Astrocyte (in vitro differentiated cells and primary cell): ENCODE results near the gene ZFYVE21. TPM values are rescaled to one million over a fixed set of nuclear protein-coding genes. Genes with fewer than 3 reads are reported as not detected.

Experiments used
- DNase-seq: peaks from one replicate; pipeline ENCODE4 v3.0.0-alpha.2; 2010; ENCODE audit warnings: low read depth
- FAIRE-seq: peaks from 2 replicates; lab custom pipeline; 2011; peaks lifted over from hg19 to GRCh38; lab: Jason Lieb, UNC
- H2AFZ ChIP-seq: 2 replicates; pipeline ENCODE4 v1.6.0; 2012; ENCODE audit warnings: low read depth, low read length, inconsistent platforms
- H3K27ac ChIP-seq: 2 replicates; pipeline ENCODE4 v1.5.1; 2011; ENCODE audit warnings: low read depth, low read length, inconsistent platforms
- H3K27me3 ChIP-seq: 2 replicates; pipeline ENCODE4 v1.6.0; 2011; ENCODE audit warnings: low read length, inconsistent platforms; ENCODE audit not compliant: insufficient read depth
- H3K36me3 ChIP-seq: 2 replicates; pipeline ENCODE4 v1.5.1; 2011; ENCODE audit warnings: low read length, inconsistent platforms; ENCODE audit not compliant: insufficient read depth
- H3K4me1 ChIP-seq: 2 replicates; pipeline ENCODE4 v1.5.1; 2011; ENCODE audit warnings: low read length, inconsistent platforms; ENCODE audit not compliant: insufficient read depth
- H3K4me2 ChIP-seq: 2 replicates; pipeline ENCODE4 v1.6.0; 2012; ENCODE audit warnings: low read length, inconsistent platforms
- H3K4me3 ChIP-seq: 2 replicates; pipeline ENCODE4 v1.5.1; 2011; ENCODE audit warnings: low read depth, mild to moderate bottlenecking, low read length, inconsistent platforms; ENCODE audit not compliant: insufficient read depth
- H3K79me2 ChIP-seq: 2 replicates; pipeline ENCODE4 v1.6.0; 2012; ENCODE audit warnings: mild to moderate bottlenecking, low read length, inconsistent platforms; ENCODE audit not compliant: insufficient read depth
- H3K9ac ChIP-seq: 2 replicates; pipeline ENCODE4 v1.6.0; 2012; ENCODE audit warnings: mild to moderate bottlenecking, low read length, inconsistent platforms
- H3K9me3 ChIP-seq: 2 replicates; pipeline ENCODE4 v1.5.1; 2012; ENCODE audit warnings: low read depth, mild to moderate bottlenecking, low read length, inconsistent platforms; ENCODE audit not compliant: insufficient read depth
- H4K20me1 ChIP-seq: 2 replicates; pipeline ENCODE4 v1.6.0; 2012; ENCODE audit warnings: low read length, inconsistent platforms; ENCODE audit not compliant: insufficient read depth
- H3K27ac Mint-ChIP-seq: one replicate; pipeline ENCODE4 v1.8.0; 2021; ENCODE audit warnings: mild to moderate bottlenecking, mixed read lengths; ENCODE audit not compliant: unreplicated experiment
- H3K27me3 Mint-ChIP-seq: one replicate; pipeline ENCODE4 v1.8.0; 2021; ENCODE audit warnings: low read depth, mixed read lengths; ENCODE audit not compliant: unreplicated experiment
- H3K36me3 Mint-ChIP-seq: one replicate; pipeline ENCODE4 v1.8.0; 2021; ENCODE audit warnings: low read depth, mixed read lengths; ENCODE audit not compliant: unreplicated experiment
- H3K4me1 Mint-ChIP-seq: one replicate; pipeline ENCODE4 v1.8.0; 2021; ENCODE audit warnings: low read depth, mixed read lengths; ENCODE audit not compliant: unreplicated experiment
- H3K4me3 Mint-ChIP-seq: one replicate; pipeline ENCODE4 v1.8.0; 2021; ENCODE audit warnings: mild to moderate bottlenecking, moderate library complexity, mixed read lengths; ENCODE audit not compliant: unreplicated experiment
- H3K9me3 Mint-ChIP-seq: one replicate; pipeline ENCODE4 v1.8.0; 2021; ENCODE audit warnings: mild to moderate bottlenecking, mixed read lengths; ENCODE audit not compliant: unreplicated experiment
- EZH2 ChIP-seq: IDR thresholded peaks from 2 replicates; pipeline ENCODE4 v1.6.1; 2012; ENCODE audit warnings: mild to moderate bottlenecking, low read length, inconsistent platforms; ENCODE audit not compliant: insufficient read depth
- total RNA-seq: library from RNA; stranded (reverse); gene quantifications from 2 replicates; pipeline ENCODE4 v1.2.1, GENCODE V29; 2021
- TF ChIP-seq, protein P1 (sequence below): IDR thresholded peaks from 2 replicates; pipeline ENCODE4 v1.5.1; 2011; ENCODE audit warnings: low read depth, mild to moderate bottlenecking, inconsistent platforms, low read length, moderate library complexity; ENCODE audit not compliant: insufficient read depth

Gene ZFYVE21
- total RNA-seq, 1 donor from 2014 or later = 41.7 TPM

DNA sequence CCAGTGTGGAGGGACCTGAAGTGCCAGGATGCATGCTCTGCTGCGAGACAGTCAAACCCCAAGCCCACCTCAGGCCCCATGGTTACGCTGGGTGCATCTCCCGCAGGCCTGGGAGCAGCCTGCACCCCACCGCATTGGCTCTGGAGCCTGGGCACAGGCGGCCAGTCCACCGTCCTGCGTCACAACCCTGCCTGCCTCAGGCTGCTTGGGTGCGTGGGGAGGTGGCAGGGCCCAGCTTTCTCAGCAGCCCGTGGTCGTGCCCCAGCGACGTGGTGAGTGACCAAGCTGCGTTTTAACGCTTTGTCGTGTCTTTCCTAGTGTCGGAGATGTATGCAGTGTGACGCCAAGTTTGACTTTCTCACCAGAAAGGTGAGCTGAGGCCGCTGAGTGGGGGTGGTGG lies 10.9 kb downstream of the ZFYVE21 start:
- H3K9ac ChIP-seq = no peak overlapping the region

GRCh38 chr14:103727313-103727980 lies 11.8 kb downstream of the ZFYVE21 start:
- H3K79me2 ChIP-seq = peaks cover 46% of the 10 kb centered on the region

More for the DNA sequence above, 10.9 kb downstream of the ZFYVE21 start:
- no peak overlapping the region for H3K27ac Mint-ChIP-seq
- Histone ChIP-seq H3K79me2 (peaks cover 51% of the 10 kb centered on the region), H3K4me1 (peaks cover 26% of the 10 kb centered on the region), H3K4me2 (no peak overlapping the region), H3K9me3 (no peaks in the 10 kb centered on the region), H3K36me3 (peaks cover 7% of the 10 kb centered on the region), H3K4me3 (no peak overlapping the region), H2AFZ (no peak overlapping the region), H4K20me1 (peaks cover 64% of the 10 kb centered on the region), H3K27ac (no peak overlapping the region), H3K27me3 (no peaks in the 10 kb centered on the region)
- FAIRE-seq = no peak
- H3K4me3 Mint-ChIP-seq = no peak overlapping the region
- H3K27me3 Mint-ChIP-seq = no peaks in the 10 kb centered on the region
- TF ChIP-seq, protein P1, sequence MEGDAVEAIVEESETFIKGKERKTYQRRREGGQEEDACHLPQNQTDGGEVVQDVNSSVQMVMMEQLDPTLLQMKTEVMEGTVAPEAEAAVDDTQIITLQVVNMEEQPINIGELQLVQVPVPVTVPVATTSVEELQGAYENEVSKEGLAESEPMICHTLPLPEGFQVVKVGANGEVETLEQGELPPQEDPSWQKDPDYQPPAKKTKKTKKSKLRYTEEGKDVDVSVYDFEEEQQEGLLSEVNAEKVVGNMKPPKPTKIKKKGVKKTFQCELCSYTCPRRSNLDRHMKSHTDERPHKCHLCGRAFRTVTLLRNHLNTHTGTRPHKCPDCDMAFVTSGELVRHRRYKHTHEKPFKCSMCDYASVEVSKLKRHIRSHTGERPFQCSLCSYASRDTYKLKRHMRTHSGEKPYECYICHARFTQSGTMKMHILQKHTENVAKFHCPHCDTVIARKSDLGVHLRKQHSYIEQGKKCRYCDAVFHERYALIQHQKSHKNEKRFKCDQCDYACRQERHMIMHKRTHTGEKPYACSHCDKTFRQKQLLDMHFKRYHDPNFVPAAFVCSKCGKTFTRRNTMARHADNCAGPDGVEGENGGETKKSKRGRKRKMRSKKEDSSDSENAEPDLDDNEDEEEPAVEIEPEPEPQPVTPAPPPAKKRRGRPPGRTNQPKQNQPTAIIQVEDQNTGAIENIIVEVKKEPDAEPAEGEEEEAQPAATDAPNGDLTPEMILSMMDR = no peak
- TF ChIP-seq EZH2 = no peak
- peaks cover 14% of the 10 kb centered on the region for H3K36me3 Mint-ChIP-seq
- H3K9me3 Mint-ChIP-seq = no peaks in the 10 kb centered on the region
- DNase-seq = no peak
- peaks cover 16% of the 10 kb centered on the region for H3K4me1 Mint-ChIP-seq

GRCh38 chr14:103728141-103728540 lies 12.5 kb downstream of the ZFYVE21 start:
- Histone ChIP-seq H4K20me1 (peaks cover 64% of the 10 kb centered on the region), H3K27ac (no peak overlapping the region), H3K4me2 (no peak overlapping the region), H3K36me3 (peaks cover 9% of the 10 kb centered on the region), H3K9ac (no peak overlapping the region), H3K9me3 (no peaks in the 10 kb centered on the region), H3K79me2 (peaks cover 40% of the 10 kb centered on the region), H3K27me3 (no peaks in the 10 kb centered on the region), H3K4me3 (no peak overlapping the region), H3K4me1 (peaks cover 13% of the 10 kb centered on the region), H2AFZ (no peak overlapping the region)
- no peak for DNase-seq
- peaks cover 23% of the 10 kb centered on the region for H3K36me3 Mint-ChIP-seq
- H3K4me1 Mint-ChIP-seq = peaks cover 7% of the 10 kb centered on the region
- no peak for FAIRE-seq
- H3K27me3 Mint-ChIP-seq = no peaks in the 10 kb centered on the region
- no peak overlapping the region for H3K4me3 Mint-ChIP-seq
- H3K27ac Mint-ChIP-seq = no peak overlapping the region
- H3K9me3 Mint-ChIP-seq = no peaks in the 10 kb centered on the region
- TF ChIP-seq, protein P1 = no peak
- TF ChIP-seq EZH2 = no peak

More at GRCh38 chr14:103727313-103727980, 11.8 kb downstream of the ZFYVE21 start:
- no peaks in the 10 kb centered on the region for H3K27me3 ChIP-seq
- H3K4me2 ChIP-seq = no peak overlapping the region
- H3K9ac ChIP-seq = no peak overlapping the region
- H3K4me3 ChIP-seq = no peak overlapping the region
- Mint-ChIP-seq H3K27me3 (no peaks in the 10 kb centered on the region), H3K27ac (no peak overlapping the region), H3K4me3 (no peak overlapping the region), H3K9me3 (no peaks in the 10 kb centered on the region), H3K36me3 (peaks cover 19% of the 10 kb centered on the region), H3K4me1 (peaks cover 11% of the 10 kb centered on the region)
- FAIRE-seq (no peak), DNase-seq (no peak)
- H2AFZ ChIP-seq = no peak overlapping the region
- no peak overlapping the region for H3K27ac ChIP-seq
- no peak for TF ChIP-seq EZH2
- TF ChIP-seq, protein P1 = no peak
- H3K9me3 ChIP-seq = no peaks in the 10 kb centered on the region
- H4K20me1 ChIP-seq = peaks cover 67% of the 10 kb centered on the region
- peaks cover 18% of the 10 kb centered on the region for H3K4me1 ChIP-seq
- peaks cover 9% of the 10 kb centered on the region for H3K36me3 ChIP-seq
